Muscle of arm (tissue), 14 donors: ENCODE data around the gene SERTAD1. TPM values are rescaled to one million over a fixed set of nuclear protein-coding genes. Genes with fewer than 3 reads are reported as not detected.
"Not testable (repeated sequence)": the region's sequence is repeated elsewhere in the genome, so short reads cannot be mapped to it uniquely, and the experiment has no call there.

Experiments
- DNase-seq: peaks from one replicate; pipeline ENCODE4 v3.0.0-alpha.2; 2013
- long read RNA-seq, 11 donors: transcript quantifications; one replicate each; lab custom pipeline, GENCODE V29; 2026
- polyA plus RNA-seq, 12 donors: library from polyadenylated mRNA; unstranded; fragments of 120-200 nt; gene quantifications; one replicate each; pipeline ENCODE4 v1.2.1, GENCODE V29; 2013; ENCODE audit not compliant: insufficient read length in 12 of 12

The SERTAD1 gene
- polyA plus RNA-seq = 1 to 10 TPM in 10 of 12 donors, not detected in 2; 3.6 to 8.2 (median 5.0) TPM
- long read RNA-seq, donor 1, transcript SERTAD1-201 (2 exons, 2,114 nt) = major isoform, 17 of 17 reads
- long read RNA-seq, donor 1, partial matches to known transcripts = 0 of 17 reads
- long read RNA-seq, donor 1, other reads (novel, unspliced or antisense) = 0 of 17 reads
- long read RNA-seq, donor 2, transcript SERTAD1-201 (2 exons, 2,114 nt) = major isoform, 15 of 15 reads
- long read RNA-seq, donor 2, partial matches to known transcripts = 0 of 15 reads
- long read RNA-seq, donor 2, other reads (novel, unspliced or antisense) = 0 of 15 reads
- long read RNA-seq, donor 3, partial matches to known transcripts = 0 of 3 reads
- long read RNA-seq, donor 3, other reads (novel, unspliced or antisense) = 0 of 3 reads
- long read RNA-seq, donor 4, partial matches to known transcripts = 0 of 3 reads
- long read RNA-seq, donor 4, other reads (novel, unspliced or antisense) = 0 of 3 reads
- long read RNA-seq, donor 5, transcript SERTAD1-201 (2 exons, 2,114 nt) = major isoform, 7 of 7 reads
- long read RNA-seq, donor 5, partial matches to known transcripts = 0 of 7 reads
- long read RNA-seq, donor 5, other reads (novel, unspliced or antisense) = 0 of 7 reads
- long read RNA-seq, donor 6, transcript SERTAD1-201 (2 exons, 2,114 nt) = major isoform, 7 of 7 reads
- long read RNA-seq, donor 6, partial matches to known transcripts = 0 of 7 reads
- long read RNA-seq, donor 6, other reads (novel, unspliced or antisense) = 0 of 7 reads
- long read RNA-seq, donor 7, partial matches to known transcripts = 0 of 4 reads
- long read RNA-seq, donor 7, other reads (novel, unspliced or antisense) = 0 of 4 reads
- long read RNA-seq, donor 8, partial matches to known transcripts = 0 of 4 reads
- long read RNA-seq, donor 8, other reads (novel, unspliced or antisense) = 0 of 4 reads
- long read RNA-seq, donor 9, transcript SERTAD1-201 (2 exons, 2,114 nt) = major isoform, 5 of 5 reads
- long read RNA-seq, donor 9, partial matches to known transcripts = 0 of 5 reads
- long read RNA-seq, donor 9, other reads (novel, unspliced or antisense) = 0 of 5 reads
- long read RNA-seq, donor 10, transcript SERTAD1-201 (2 exons, 2,114 nt) = major isoform, 8 of 8 reads
- long read RNA-seq, donor 10, partial matches to known transcripts = 0 of 8 reads
- long read RNA-seq, donor 10, other reads (novel, unspliced or antisense) = 0 of 8 reads
- long read RNA-seq, donor 11, transcript SERTAD1-201 (2 exons, 2,114 nt) = major isoform, 12 of 12 reads
- long read RNA-seq, donor 11, partial matches to known transcripts = 0 of 12 reads
- long read RNA-seq, donor 11, other reads (novel, unspliced or antisense) = 0 of 12 reads

- DNase-seq = peak; percentile 99
Measured at GRCh38 chr19:40425450-40426287, at the start of gene SERTAD1. SERTAD1 (minus strand) TSS chr19:40425992; CDS start chr19:40423546, 2,446 bp downstream.

GRCh38 chr19:40474737-40475136, 48.9 kb upstream of the SERTAD1 start:
- no peak for DNase-seq

GRCh38 chr19:40472516-40472915, 46.7 kb upstream of the SERTAD1 start:
- DNase-seq = no peak

- DNase-seq = no peak
Measured at GRCh38 chr19:40471111-40471510, 45.3 kb upstream of the SERTAD1 start.

GRCh38 chr19:40469011-40469410, 43.2 kb upstream of the SERTAD1 start:
- no peak for DNase-seq

- no peak for DNase-seq
Measured at GRCh38 chr19:40466985-40467734, 41.4 kb upstream of the SERTAD1 start, which contains the start of gene SPTBN4. SPTBN4 (plus strand) TSS chr19:40467001; CDS start chr19:40472622, 5,621 bp downstream.

GRCh38 chr19:40466219-40466984, 40.6 kb upstream of the SERTAD1 start:
- DNase-seq = no peak

GRCh38 chr19:40465557-40466218, 39.9 kb upstream of the SERTAD1 start, which contains the start of gene BLVRB:
BLVRB (minus strand) TSS chr19:40465745; CDS start chr19:40465688, 57 bp downstream.
- peak; percentile 100 for DNase-seq

GRCh38 chr19:40465025-40465556, 39.3 kb upstream of the SERTAD1 start:
- no peak for DNase-seq

GRCh38 chr19:40464059-40465024, 38.5 kb upstream of the SERTAD1 start:
- DNase-seq = peak; percentile 78

GRCh38 chr19:40463587-40464037, 37.8 kb upstream of the SERTAD1 start:
- not testable (repeated sequence) for DNase-seq

GRCh38 chr19:40461669-40462221, 36.0 kb upstream of the SERTAD1 start:
- no peak for DNase-seq

GRCh38 chr19:40460185-40460584, 34.4 kb upstream of the SERTAD1 start:
- no peak for DNase-seq

- DNase-seq = no peak
Measured at GRCh38 chr19:40458597-40458974, 32.8 kb upstream of the SERTAD1 start.

- DNase-seq = no peak
Measured at GRCh38 chr19:40457953-40458596, 32.3 kb upstream of the SERTAD1 start.

- DNase-seq = no peak
Measured at GRCh38 chr19:40457048-40457447, 31.3 kb upstream of the SERTAD1 start.
